Activated naive CD8-positive, alpha-beta T cell treated with anti-CD3 and anti-CD28 coated beads for 36 hours (primary cell): ENCODE data around the gene CD3G. TPM values are rescaled to one million over a fixed set of nuclear protein-coding genes. Genes with fewer than 3 reads are reported as not detected.

ENCODE experiments used
- DNase-seq: peaks from one replicate; pipeline ENCODE4 v3.0.0; 2021
- H3K27ac Mint-ChIP-seq: one replicate; pipeline ENCODE4 v1.8.0; 2022; ENCODE audit warnings: mild to moderate bottlenecking, moderate library complexity, mixed read lengths
- H3K27me3 Mint-ChIP-seq: one replicate; pipeline ENCODE4 v1.8.0; 2022; ENCODE audit warnings: mild to moderate bottlenecking, mixed read lengths
- H3K36me3 Mint-ChIP-seq: one replicate; pipeline ENCODE4 v1.8.0; 2021; ENCODE audit warnings: mild to moderate bottlenecking, mixed read lengths
- H3K4me1 Mint-ChIP-seq: one replicate; pipeline ENCODE4 v1.8.0; 2021; ENCODE audit warnings: mixed read lengths
- H3K4me3 Mint-ChIP-seq: one replicate; pipeline ENCODE4 v1.8.0; 2022; ENCODE audit warnings: mild to moderate bottlenecking, moderate library complexity, mixed read lengths
- H3K9me3 Mint-ChIP-seq: one replicate; pipeline ENCODE4 v1.8.0; 2022; ENCODE audit warnings: mixed read lengths
- total RNA-seq, 2 experiments: library from RNA; stranded (reverse); gene quantifications; one replicate each; pipeline ENCODE4 v1.2.3, GENCODE V29; 2021

CD3G gene
- total RNA-seq, 2 experiments from 2014 or later, result 133 to 142 TPM

DNA sequence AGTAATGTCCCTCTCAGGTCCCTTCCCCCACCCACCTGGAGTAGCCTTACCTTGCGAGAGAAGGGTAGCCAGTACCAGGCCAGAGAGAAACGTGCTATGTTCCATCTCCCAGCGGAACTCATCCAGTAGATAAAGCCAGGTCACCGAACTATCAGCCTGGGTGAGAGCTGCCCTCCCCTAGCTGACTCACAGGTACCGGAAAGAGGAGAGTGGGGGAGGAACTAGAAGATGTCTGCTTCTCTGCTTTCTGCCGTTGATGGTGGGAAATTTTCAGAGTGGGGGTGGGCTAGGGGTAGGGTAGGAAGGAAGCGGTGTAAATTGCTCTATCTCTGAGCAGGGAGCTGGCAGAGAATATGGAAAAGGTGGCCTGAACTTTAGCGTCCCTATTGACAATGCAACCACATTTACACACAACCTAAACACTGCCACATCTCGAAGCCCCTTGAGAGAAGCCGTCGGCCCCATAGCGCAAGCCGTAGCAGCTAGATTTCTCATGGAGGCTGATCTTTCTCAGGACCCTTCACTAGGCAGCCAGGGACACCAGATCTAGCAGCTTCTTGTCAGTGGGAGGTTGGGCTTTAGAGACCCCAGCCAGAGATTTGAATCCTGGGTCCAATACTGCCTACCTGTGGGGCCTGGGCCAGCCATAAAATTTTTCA is 1.5 kb upstream of the CD3G start, which contains the start of gene CD3D:
Gene CD3D, minus strand, starts transcription at position 203 of the 659 bp plus-strand sequence. Its CDS starts 98 bp downstream, at position 105.
- Mint-ChIP-seq H3K4me3 (peak within 1 kb of the TSS; percentile 94), H3K9me3 (no peaks in the 10 kb centered on the region), H3K36me3 (peaks cover 69% of the 10 kb centered on the region), H3K4me1 (peaks cover 57% of the 10 kb centered on the region), H3K27ac (peak within 1 kb of the TSS; percentile 98), H3K27me3 (no peaks in the 10 kb centered on the region)
- peak; percentile 74 for DNase-seq

GRCh38 chr11:118343248-118343647 is 896 bp upstream of the CD3G start:
- Mint-ChIP-seq H3K4me3 (peak overlapping the region; percentile 94), H3K27ac (peak overlapping the region; percentile 98), H3K4me1 (peaks cover 58% of the 10 kb centered on the region), H3K27me3 (no peaks in the 10 kb centered on the region), H3K9me3 (no peaks in the 10 kb centered on the region), H3K36me3 (peaks cover 66% of the 10 kb centered on the region)
- peak; percentile 38 for DNase-seq

- Mint-ChIP-seq H3K9me3 (no peaks in the 10 kb centered on the region), H3K4me3 (peak overlapping the region; percentile 0), H3K36me3 (peaks cover 52% of the 10 kb centered on the region), H3K27me3 (no peaks in the 10 kb centered on the region), H3K27ac (peak overlapping the region; percentile 62), H3K4me1 (peaks cover 50% of the 10 kb centered on the region)
- DNase-seq, result no peak
Observed at GRCh38 chr11:118349475-118349874, 5.3 kb downstream of the CD3G start.

DNA sequence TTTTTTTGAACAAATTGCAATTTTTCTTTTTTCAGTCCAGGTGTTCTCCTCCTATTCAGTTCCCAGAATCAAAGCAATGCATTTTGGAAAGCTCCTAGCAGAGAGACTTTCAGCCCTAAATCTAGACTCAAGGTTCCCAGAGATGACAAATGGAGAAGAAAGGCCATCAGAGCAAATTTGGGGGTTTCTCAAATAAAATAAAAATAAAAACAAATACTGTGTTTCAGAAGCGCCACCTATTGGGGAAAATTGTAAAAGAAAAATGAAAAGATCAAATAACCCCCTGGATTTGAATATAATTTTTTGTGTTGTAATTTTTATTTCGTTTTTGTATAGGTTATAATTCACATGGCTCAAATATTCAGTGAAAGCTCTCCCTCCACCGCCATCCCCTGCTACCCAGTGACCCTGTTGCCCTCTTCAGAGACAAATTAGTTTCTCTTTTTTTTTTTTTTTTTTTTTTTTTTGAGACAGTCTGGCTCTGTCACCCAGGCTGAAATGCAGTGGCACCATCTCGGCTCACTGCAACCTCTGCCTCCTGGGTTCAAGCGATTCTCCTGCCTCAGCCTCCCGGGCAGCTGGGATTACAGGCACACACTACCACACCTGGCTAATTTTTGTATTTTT is 9.1 kb downstream of the CD3G start:
- no peaks in the 10 kb centered on the region for H3K27me3 Mint-ChIP-seq
- peaks cover 24% of the 10 kb centered on the region for H3K4me1 Mint-ChIP-seq
- no peaks in the 10 kb centered on the region for H3K9me3 Mint-ChIP-seq
- no peak overlapping the region for H3K4me3 Mint-ChIP-seq
- H3K36me3 Mint-ChIP-seq, result peaks cover 26% of the 10 kb centered on the region
- peak overlapping the region; percentile 81 for H3K27ac Mint-ChIP-seq
- DNase-seq, result no peak

DNA sequence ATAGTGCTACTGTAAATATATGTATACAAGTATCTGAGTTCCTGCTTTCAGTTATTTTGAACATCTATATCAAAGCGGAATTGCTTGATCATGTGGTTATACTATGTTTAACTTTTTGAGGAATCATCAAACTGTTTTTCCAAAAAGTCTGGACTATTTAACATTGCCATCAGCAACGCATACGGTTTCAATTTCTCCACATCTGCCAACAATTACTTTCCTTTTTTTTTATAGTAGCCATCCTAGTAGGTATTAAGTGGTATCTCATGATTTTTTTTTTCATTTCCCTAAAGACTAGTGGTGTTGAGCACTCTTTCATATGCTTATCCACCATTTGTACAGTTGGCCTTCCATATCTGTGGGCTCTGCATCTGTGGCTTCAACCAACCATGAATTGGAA is 13.9 kb downstream of the CD3G start:
- Mint-ChIP-seq H3K27ac (no peak overlapping the region), H3K4me3 (no peak overlapping the region), H3K9me3 (no peaks in the 10 kb centered on the region), H3K4me1 (peaks cover 38% of the 10 kb centered on the region), H3K27me3 (peaks cover 3% of the 10 kb centered on the region), H3K36me3 (peaks cover 8% of the 10 kb centered on the region)
- no peak for DNase-seq

DNA sequence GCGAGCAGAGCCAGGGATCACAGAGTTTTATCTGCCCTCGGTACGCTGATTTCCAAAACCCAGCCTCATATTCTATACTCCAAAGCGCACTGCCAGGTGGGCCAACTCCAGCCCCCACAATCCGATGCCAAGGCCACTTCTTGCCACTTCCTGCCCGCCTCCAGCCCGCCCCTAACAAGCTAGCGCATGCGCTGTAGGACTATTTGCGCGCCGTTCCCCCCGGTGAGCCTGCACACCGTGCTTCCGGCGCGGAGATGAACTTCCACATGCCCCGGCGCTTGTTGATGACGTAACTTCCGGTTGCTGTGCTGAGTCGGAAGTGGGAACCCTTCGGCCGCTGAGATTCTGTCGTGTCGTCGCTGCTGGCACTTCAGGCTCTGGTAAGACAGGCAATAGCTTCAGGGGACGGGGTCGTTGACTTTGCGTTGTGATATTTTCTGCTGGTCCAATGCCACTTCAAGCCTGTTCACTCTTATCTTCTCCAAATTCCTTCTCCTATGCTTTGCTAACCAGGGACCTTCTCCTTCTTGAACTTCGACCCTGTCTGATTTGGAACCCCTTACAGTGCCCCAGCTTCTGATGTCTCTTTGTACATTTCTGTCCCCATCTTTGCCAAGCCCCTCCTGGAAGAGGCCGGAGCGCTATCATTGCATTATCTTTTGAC is 15.3 kb downstream of the CD3G start, which contains the start of gene UBE4A:
Gene UBE4A, plus strand, starts transcription at position 306 of the 664 bp plus-strand sequence. CDS start 5,481 bp downstream, outside the sequence.
- H3K4me3 Mint-ChIP-seq, result peak within 1 kb of the TSS; percentile 90
- peak; percentile 97 for DNase-seq
- H3K36me3 Mint-ChIP-seq, result peaks cover 7% of the 10 kb centered on the region
- peak within 1 kb of the TSS; percentile 90 for H3K27ac Mint-ChIP-seq
- H3K9me3 Mint-ChIP-seq, result no peaks in the 10 kb centered on the region
- peaks cover 3% of the 10 kb centered on the region for H3K27me3 Mint-ChIP-seq
- H3K4me1 Mint-ChIP-seq, result peaks cover 44% of the 10 kb centered on the region

DNA sequence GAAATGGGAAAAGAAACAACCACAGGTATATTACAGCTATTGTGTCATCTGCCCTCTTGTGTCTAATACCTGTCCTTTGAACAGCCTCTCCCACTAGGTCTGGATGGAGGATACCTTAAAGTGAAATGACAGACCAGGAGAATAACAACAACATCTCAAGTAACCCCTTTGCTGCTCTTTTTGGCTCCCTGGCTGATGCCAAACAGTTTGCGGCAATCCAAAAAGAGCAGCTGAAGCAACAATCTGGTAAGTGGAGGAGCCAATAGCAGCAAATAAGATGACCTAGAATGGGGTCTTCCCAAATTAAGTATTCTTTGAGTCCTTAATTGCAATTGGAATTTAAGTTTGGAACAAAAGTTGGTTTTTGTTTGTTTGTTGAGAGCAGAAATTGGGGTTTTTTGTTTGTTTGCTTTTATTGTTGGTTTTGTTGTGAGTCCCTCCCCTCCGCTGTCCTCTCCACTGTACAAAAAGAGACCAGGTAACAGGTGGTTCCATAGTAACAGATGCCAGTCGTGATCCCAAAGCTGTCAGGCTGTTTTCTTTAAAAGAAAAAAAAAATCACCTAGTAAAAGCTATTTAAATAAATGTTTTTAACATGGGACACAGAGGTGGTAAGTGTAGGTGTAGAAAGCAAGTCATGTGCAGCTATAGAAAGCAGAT is 20.9 kb downstream of the CD3G start:
- H3K27me3 Mint-ChIP-seq, result no peaks in the 10 kb centered on the region
- H3K27ac Mint-ChIP-seq, result no peak overlapping the region
- no peaks in the 10 kb centered on the region for H3K9me3 Mint-ChIP-seq
- peaks cover 35% of the 10 kb centered on the region for H3K4me1 Mint-ChIP-seq
- DNase-seq, result no peak
- no peak overlapping the region for H3K4me3 Mint-ChIP-seq
- H3K36me3 Mint-ChIP-seq, result peaks cover 23% of the 10 kb centered on the region

- Mint-ChIP-seq H3K4me1 (peaks cover 26% of the 10 kb centered on the region), H3K9me3 (no peaks in the 10 kb centered on the region), H3K27ac (no peak overlapping the region), H3K36me3 (peaks cover 22% of the 10 kb centered on the region), H3K27me3 (no peaks in the 10 kb centered on the region), H3K4me3 (no peak overlapping the region)
- no peak for DNase-seq
Observed at GRCh38 chr11:118366287-118366686, 22.1 kb downstream of the CD3G start.

GRCh38 chr11:118370774-118371173 is 26.6 kb downstream of the CD3G start:
- H3K36me3 Mint-ChIP-seq, result peaks cover 29% of the 10 kb centered on the region

DNA sequence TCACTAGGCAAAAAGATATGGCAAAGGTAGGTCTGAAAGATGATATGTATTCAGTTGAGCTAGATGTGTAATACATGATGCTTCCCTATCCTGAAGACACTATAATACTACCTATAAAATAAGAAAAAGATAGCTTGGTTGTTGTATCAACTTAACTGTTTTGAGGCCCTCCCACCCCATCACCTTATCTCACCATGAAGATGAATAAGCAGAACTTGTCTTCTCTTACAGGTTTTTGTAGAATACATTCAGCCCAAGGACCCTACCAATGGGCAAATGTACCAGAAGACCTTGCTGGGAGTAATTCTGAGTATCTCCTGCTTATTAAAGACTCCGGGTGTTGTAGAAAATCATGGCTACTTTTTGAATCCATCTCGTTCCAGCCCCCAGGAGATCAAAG is 29.1 kb downstream of the CD3G start:
- H3K36me3 Mint-ChIP-seq, result peaks cover 32% of the 10 kb centered on the region
- H3K4me3 Mint-ChIP-seq, result no peak overlapping the region
- DNase-seq, result no peak
- no peaks in the 10 kb centered on the region for H3K9me3 Mint-ChIP-seq
- H3K27ac Mint-ChIP-seq, result no peak overlapping the region
- H3K27me3 Mint-ChIP-seq, result no peaks in the 10 kb centered on the region
- H3K4me1 Mint-ChIP-seq, result peaks cover 2% of the 10 kb centered on the region

More at GRCh38 chr11:118370774-118371173, 26.6 kb downstream of the CD3G start:
- Mint-ChIP-seq H3K4me3 (no peak overlapping the region), H3K27ac (no peak overlapping the region), H3K9me3 (no peaks in the 10 kb centered on the region), H3K4me1 (no peaks in the 10 kb centered on the region), H3K27me3 (no peaks in the 10 kb centered on the region)
- DNase-seq, result no peak

DNA sequence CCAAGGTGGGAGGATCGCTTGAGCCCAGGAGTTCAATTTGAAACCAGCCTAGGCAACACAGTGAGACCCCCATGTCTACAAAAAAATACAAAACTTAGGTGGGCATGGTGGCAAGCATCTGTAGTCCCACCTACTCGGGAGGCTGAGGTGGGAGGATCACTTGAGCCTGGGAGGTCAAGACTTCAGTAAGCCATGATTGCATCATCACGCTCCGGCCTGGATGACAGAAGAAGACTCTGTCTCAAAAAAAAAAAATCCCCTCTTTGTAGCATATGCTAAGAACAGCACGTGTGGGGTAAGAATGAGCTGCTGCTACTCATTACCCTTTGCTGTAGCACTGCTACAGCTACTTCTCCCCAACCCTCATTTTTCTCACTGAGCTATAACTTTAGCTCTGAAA is 29.7 kb downstream of the CD3G start:
- H3K4me3 Mint-ChIP-seq, result no peak overlapping the region
- H3K36me3 Mint-ChIP-seq, result peaks cover 28% of the 10 kb centered on the region
- peaks cover 2% of the 10 kb centered on the region for H3K4me1 Mint-ChIP-seq
- no peak for DNase-seq
- H3K9me3 Mint-ChIP-seq, result no peaks in the 10 kb centered on the region
- peak overlapping the region; percentile 14 for H3K27ac Mint-ChIP-seq
- no peaks in the 10 kb centered on the region for H3K27me3 Mint-ChIP-seq

DNA sequence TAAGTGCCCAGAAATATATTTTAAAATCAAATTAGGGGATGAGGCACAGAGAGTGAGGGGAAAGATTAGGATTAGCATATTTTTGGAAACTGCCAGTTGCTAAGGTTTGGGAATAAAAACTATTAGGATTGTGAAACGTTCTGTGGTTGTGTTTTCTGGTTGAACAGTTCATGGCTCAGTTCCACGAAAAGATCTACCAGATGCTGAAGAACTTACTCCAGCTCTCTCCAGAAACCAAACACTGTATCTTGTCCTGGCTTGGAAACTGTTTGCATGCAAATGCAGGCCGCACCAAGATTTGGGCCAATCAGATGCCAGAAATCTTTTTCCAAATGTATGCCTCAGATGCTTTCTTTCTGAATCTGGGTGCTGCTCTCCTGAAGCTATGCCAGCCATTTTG is 30.6 kb downstream of the CD3G start:
- Mint-ChIP-seq H3K36me3 (peaks cover 27% of the 10 kb centered on the region), H3K9me3 (no peaks in the 10 kb centered on the region), H3K27me3 (no peaks in the 10 kb centered on the region), H3K4me3 (no peak overlapping the region), H3K27ac (peak overlapping the region; percentile 20), H3K4me1 (peaks cover 2% of the 10 kb centered on the region)
- DNase-seq, result no peak

GRCh38 chr11:118375978-118376377 is 31.8 kb downstream of the CD3G start:
- no peaks in the 10 kb centered on the region for H3K9me3 Mint-ChIP-seq
- no peak overlapping the region for H3K4me3 Mint-ChIP-seq
- H3K27ac Mint-ChIP-seq, result peak overlapping the region; percentile 32
- no peak for DNase-seq
- H3K36me3 Mint-ChIP-seq, result peaks cover 26% of the 10 kb centered on the region
- no peaks in the 10 kb centered on the region for H3K27me3 Mint-ChIP-seq
- H3K4me1 Mint-ChIP-seq, result peaks cover 2% of the 10 kb centered on the region

DNA sequence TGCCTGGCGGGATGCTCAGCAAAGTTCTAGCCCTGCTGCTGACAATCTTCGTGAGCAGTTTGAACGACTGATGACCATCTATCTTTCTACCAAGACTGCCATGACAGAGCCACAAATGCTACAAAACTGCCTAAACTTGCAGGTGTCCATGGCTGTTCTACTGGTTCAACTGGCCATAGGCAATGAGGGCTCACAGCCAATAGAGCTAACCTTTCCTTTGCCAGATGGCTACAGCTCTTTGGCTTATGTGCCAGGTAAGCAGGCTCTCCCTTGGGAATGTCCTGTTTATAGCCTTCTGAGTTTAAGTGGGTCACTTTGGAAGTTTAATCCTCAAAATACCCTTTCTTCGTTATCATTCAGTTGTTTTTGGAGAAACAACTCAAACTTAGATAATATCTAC is 35.4 kb downstream of the CD3G start:
- Mint-ChIP-seq H3K27ac (no peak overlapping the region), H3K9me3 (no peaks in the 10 kb centered on the region), H3K27me3 (no peaks in the 10 kb centered on the region), H3K4me1 (peaks cover 2% of the 10 kb centered on the region), H3K36me3 (peaks cover 15% of the 10 kb centered on the region), H3K4me3 (no peak overlapping the region)
- no peak for DNase-seq

GRCh38 chr11:118380571-118380970 is 36.4 kb downstream of the CD3G start:
- Mint-ChIP-seq H3K9me3 (no peaks in the 10 kb centered on the region), H3K4me3 (no peak overlapping the region), H3K4me1 (peaks cover 2% of the 10 kb centered on the region), H3K36me3 (peaks cover 14% of the 10 kb centered on the region), H3K27ac (no peak overlapping the region), H3K27me3 (no peaks in the 10 kb centered on the region)
- no peak for DNase-seq
